IMR-90 (cell line): ENCODE results near the gene SMTNL1.

Source experiments
- CHD1 ChIP-seq: IDR thresholded peaks from 2 replicates; pipeline ENCODE4 v1.6.1; 2012; ENCODE audit warnings: low read depth, low read length, improper control_type of control experiment
- FOS ChIP-seq: fragments of 150-350 bp; IDR thresholded peaks from 2 replicates; pipeline ENCODE4 v1.6.1; 2016; ENCODE audit warnings: low read depth, low read length
- MAZ ChIP-seq: IDR thresholded peaks from 2 replicates; pipeline ENCODE4 v1.6.1; 2012; ENCODE audit warnings: low read depth, mild to moderate bottlenecking, low read length, improper control_type of control experiment, moderate library complexity, borderline replicate concordance
- MXI1 ChIP-seq: IDR thresholded peaks from 2 replicates; pipeline ENCODE4 v1.6.1; 2012; ENCODE audit warnings: low read depth, mild to moderate bottlenecking, low read length, moderate library complexity, borderline replicate concordance
- POLR2A ChIP-seq: IDR thresholded peaks from 2 replicates; pipeline ENCODE4 v1.6.1; 2012; ENCODE audit warnings: mild to moderate bottlenecking, low read depth, low read length
- RCOR1 ChIP-seq: IDR thresholded peaks from 2 replicates; pipeline ENCODE4 v1.6.1; 2012; ENCODE audit warnings: mild to moderate bottlenecking, low read length, improper control_type of control experiment; ENCODE audit not compliant: insufficient replicate concordance
- SMC3 ChIP-seq: fragments of 150-350 bp; IDR thresholded peaks from 2 replicates; pipeline ENCODE4 v1.6.1; 2016; ENCODE audit warnings: low read depth, mild to moderate bottlenecking, antibody characterized with exemption, low read length, moderate library complexity
- TF ChIP-seq, protein P1 (sequence below): conservative IDR thresholded peaks from 2 replicates; pipeline ENCODE4 v1.5.1; 2012; ENCODE audit warnings: mild to moderate bottlenecking, low read depth, low read length, improper control_type of control experiment

DNA sequence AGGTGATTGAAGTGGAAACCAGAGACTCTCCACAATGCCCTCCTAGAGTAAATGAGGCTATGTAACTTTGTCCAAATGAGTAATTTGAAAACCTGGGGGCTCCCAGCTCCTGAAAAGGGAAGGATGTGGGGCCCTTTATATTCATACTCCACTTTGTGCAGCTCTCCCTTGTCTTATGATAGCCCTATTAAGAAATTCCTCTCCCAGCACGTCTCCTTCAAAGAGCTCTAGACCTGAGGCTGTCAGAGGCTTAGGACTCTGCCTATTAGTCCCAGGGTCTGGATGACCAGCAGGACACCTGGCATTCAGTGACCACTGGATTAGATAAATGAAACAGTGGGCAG, 24.0 kb upstream of the SMTNL1 start:
- TF ChIP-seq SMC3 (no peak), CHD1 (no peak), POLR2A (no peak), FOS (no peak), MAZ (no peak), RCOR1 (no peak), MXI1 (no peak)
- TF ChIP-seq, protein P1, sequence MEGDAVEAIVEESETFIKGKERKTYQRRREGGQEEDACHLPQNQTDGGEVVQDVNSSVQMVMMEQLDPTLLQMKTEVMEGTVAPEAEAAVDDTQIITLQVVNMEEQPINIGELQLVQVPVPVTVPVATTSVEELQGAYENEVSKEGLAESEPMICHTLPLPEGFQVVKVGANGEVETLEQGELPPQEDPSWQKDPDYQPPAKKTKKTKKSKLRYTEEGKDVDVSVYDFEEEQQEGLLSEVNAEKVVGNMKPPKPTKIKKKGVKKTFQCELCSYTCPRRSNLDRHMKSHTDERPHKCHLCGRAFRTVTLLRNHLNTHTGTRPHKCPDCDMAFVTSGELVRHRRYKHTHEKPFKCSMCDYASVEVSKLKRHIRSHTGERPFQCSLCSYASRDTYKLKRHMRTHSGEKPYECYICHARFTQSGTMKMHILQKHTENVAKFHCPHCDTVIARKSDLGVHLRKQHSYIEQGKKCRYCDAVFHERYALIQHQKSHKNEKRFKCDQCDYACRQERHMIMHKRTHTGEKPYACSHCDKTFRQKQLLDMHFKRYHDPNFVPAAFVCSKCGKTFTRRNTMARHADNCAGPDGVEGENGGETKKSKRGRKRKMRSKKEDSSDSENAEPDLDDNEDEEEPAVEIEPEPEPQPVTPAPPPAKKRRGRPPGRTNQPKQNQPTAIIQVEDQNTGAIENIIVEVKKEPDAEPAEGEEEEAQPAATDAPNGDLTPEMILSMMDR, result no peak
